Psoas muscle (tissue), 8 donors: ENCODE measurements around the gene ADCK1. TPM values are rescaled to one million over a fixed set of nuclear protein-coding genes. Genes with fewer than 3 reads are reported as not detected.

ENCODE experiments used
- ATAC-seq, 4 donors: fragments of 200-7000 bp; cut with Tn5 transposase; one replicate each; pipeline ENCODE4 v1.9.1; 2020; ENCODE audit warnings: moderate library complexity in 3 of 4, mild to moderate bottlenecking in 2 of 4
- DNase-seq, 2 donors: peaks; one replicate each; pipeline ENCODE4 v3.0.0-alpha.2; 2020
- H3K27ac ChIP-seq: fragments of 200-600 bp; one replicate; pipeline ENCODE4 v1.8.0; 2022
- H3K27me3 ChIP-seq, 3 donors: fragments of 200-600 bp in 1 of 3; one replicate each; pipeline versions ENCODE4 v1.6.1 to v1.8.0; 2013 to 2022; ENCODE audit warnings: low read length in 2 of 3, mild to moderate bottlenecking in 2 of 3, moderate library complexity in 1 of 3; ENCODE audit not compliant: insufficient read depth in 3 of 3
- H3K36me3 ChIP-seq, 2 donors: fragments of 200-600 bp in 1 of 2; one replicate each; pipeline versions ENCODE4 v1.6.1 to v1.8.0; 2013 to 2022; ENCODE audit warnings: low read depth in 1 of 2, mild to moderate bottlenecking in 1 of 2, moderate library complexity in 1 of 2; ENCODE audit not compliant: insufficient read depth in 1 of 2
- H3K4me1 ChIP-seq: fragments of 200-600 bp; one replicate; pipeline ENCODE4 v1.8.0; 2022
- H3K4me3 ChIP-seq: fragments of 200-600 bp; one replicate; pipeline ENCODE4 v1.8.0; 2022; ENCODE audit warnings: mild to moderate bottlenecking
- H3K9me3 ChIP-seq: fragments of 200-600 bp; one replicate; pipeline ENCODE4 v1.8.0; 2022
- WGBS, 3 donors: extraction: QIAGEN DNeasy Blood & Tissue Kit; methylation state at CpG; one replicate each; pipeline versions ENCODE4 v1.1.6 to v1.1.7; 2013; 5-methylcytosine and 5-hydroxymethylcytosine counted together
- intact Hi-C, 2 donors: fragments of 100-400 bp; cut with DNase I; formaldehyde crosslinking; loops; one replicate each; pipeline versions ENCODE4 v1.11.0 to v1.14.2; 2022
- polyA plus RNA-seq, 3 donors: library from polyadenylated mRNA; stranded (reverse); fragments of 200-250 nt; gene quantifications; one replicate each; pipeline ENCODE4 v1.2.3, GENCODE V29; 2013
- total RNA-seq, 4 donors: library from RNA; stranded (reverse); fragmentation: NEBNext Ultra II Directional in 2 of 4; extraction: Animal tissue kit (Norgen Biotek cat#: 25700) in 2 of 4; gene quantifications; one replicate each; pipeline versions ENCODE4 v1.2.1 to v1.2.4, GENCODE V29; 2021 to 2023
- TF ChIP-seq, protein P1 (sequence below): fragments of 200-600 bp; IDR thresholded peaks from one replicate; pipeline ENCODE4 v1.8.0; 2022; ENCODE audit warnings: antibody characterized with exemption
- donor health status: healthy with polysubstance abuse.
- donor health status: DM: no; HTN: no; CAD: no; lungs with moderate emphysema.
- donor health status: Bipolar disorder and iron deficiency.
- donor health status: healthy.
- donor health status: DM: yes; HTN: yes; CAD: no.
- donor health status: DM: no; HTN: no; CAD: no.
- donor health status: DM: no; HTN: no; CAD: no.
- donor health status: DM: yes; HTN: yes; CAD: no.

Gene ADCK1
- total and polyA plus RNA-seq, 7 donors = 3.8 to 9.1 (median 6.6) TPM

DNA sequence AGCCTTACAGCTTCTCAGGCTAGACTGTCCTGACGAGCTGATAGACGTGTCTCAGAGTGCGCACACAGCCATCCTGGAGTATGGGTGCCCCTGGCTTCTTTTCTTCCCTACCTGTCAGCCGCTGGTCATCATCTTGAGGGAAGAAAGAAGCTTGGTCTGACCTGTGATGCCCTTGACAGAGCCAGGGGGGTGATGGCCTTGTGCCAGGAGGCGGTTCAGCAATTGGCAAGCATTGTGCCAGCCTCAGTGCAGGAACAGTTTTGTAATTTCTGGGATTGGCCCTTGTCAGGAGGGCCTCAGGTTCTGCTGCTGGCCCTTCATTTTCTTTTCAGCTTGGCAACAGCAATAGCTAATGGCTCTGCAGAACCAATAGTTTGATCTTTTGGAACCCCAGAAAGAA lies 80.1 kb downstream of the ADCK1 start:
- ATAC-seq (no peak), DNase-seq (peak in 1 of 2 donors; percentile 46)
- WGBS, 3 donors = 80 to 90% (median 81%) methylated on average over 5 of the region's 5 CpGs
- Histone ChIP-seq H3K36me3 (no peaks in the 10 kb centered on the region), H3K4me1 (no peaks in the 10 kb centered on the region), H3K4me3 (no peak overlapping the region), H3K27me3 (no peaks in the 10 kb centered on the region), H3K27ac (no peak overlapping the region), H3K9me3 (no peaks in the 10 kb centered on the region)
- TF ChIP-seq, protein P1, sequence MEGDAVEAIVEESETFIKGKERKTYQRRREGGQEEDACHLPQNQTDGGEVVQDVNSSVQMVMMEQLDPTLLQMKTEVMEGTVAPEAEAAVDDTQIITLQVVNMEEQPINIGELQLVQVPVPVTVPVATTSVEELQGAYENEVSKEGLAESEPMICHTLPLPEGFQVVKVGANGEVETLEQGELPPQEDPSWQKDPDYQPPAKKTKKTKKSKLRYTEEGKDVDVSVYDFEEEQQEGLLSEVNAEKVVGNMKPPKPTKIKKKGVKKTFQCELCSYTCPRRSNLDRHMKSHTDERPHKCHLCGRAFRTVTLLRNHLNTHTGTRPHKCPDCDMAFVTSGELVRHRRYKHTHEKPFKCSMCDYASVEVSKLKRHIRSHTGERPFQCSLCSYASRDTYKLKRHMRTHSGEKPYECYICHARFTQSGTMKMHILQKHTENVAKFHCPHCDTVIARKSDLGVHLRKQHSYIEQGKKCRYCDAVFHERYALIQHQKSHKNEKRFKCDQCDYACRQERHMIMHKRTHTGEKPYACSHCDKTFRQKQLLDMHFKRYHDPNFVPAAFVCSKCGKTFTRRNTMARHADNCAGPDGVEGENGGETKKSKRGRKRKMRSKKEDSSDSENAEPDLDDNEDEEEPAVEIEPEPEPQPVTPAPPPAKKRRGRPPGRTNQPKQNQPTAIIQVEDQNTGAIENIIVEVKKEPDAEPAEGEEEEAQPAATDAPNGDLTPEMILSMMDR = no peak
- intact Hi-C loops = no loop called here

DNA sequence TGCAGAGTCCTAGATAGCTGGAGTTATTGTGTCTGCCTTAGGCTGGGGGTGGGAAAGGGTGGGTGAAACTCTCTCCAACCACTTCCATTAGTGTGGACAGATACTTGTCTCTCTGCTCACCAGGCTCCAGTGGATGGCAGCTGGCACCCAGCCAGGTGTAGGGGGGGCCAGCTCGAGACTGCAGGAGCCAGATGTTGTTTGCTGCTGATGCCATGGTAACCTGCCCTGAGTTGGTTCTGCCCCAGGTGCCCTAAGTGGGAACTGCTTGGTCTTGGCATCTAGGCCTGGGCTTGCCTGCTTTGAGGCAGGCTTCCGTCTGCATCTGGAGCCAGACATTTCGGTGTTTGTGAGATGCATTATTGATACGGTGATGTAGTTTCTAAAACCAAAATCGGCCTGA lies 82.2 kb downstream of the ADCK1 start:
- H3K9me3 ChIP-seq = no peaks in the 10 kb centered on the region
- no peak overlapping the region for H3K27ac ChIP-seq
- TF ChIP-seq, protein P1 = no peak
- intact Hi-C loops = no loop called here
- H3K4me1 ChIP-seq = no peaks in the 10 kb centered on the region
- H3K27me3 ChIP-seq = no peaks in the 10 kb centered on the region
- DNase-seq = peak; percentile 24 to 54
- ATAC-seq = peak in 1 of 4 donors; percentile 33
- H3K36me3 ChIP-seq = peaks cover 0 to 2% of the 10 kb centered on the region in 2 donors
- WGBS, 3 donors = 48 to 61% (median 56%) methylated on average over 5 of the region's 5 CpGs
- no peak overlapping the region for H3K4me3 ChIP-seq

DNA sequence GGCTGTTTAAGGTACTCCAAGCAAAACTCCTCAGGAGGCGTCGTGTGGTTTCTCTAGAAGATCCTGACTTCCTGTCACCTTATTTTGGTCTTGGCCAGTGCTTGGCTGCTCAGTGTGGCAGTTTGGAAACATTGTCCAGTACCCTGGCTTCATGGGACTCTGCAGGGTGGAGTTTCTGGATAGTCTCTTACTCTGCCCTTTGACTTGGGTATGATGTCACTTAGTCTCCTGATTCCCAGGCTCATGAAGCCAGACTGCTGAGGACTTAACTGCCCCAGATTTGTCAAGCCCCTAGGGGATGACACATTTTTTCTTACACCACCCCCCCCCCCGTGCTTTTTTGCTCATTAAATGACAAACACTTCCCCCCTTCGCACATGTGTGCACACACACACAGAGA lies 82.7 kb downstream of the ADCK1 start:
- WGBS, 3 donors = 38 to 55% (median 45%) methylated on average over 4 of the region's 4 CpGs
- Histone ChIP-seq H3K4me1 (no peaks in the 10 kb centered on the region), H3K4me3 (no peak overlapping the region), H3K9me3 (no peaks in the 10 kb centered on the region), H3K27ac (no peak overlapping the region), H3K36me3 (peaks cover 0 to 7% of the 10 kb centered on the region in 2 donors), H3K27me3 (no peaks in the 10 kb centered on the region)
- TF ChIP-seq, protein P1 = no peak
- ATAC-seq = peak in 2 of 4 donors; percentile 32 to 51
- DNase-seq = peak in 1 of 2 donors; percentile 21
- intact Hi-C loops = no loop called here

DNA sequence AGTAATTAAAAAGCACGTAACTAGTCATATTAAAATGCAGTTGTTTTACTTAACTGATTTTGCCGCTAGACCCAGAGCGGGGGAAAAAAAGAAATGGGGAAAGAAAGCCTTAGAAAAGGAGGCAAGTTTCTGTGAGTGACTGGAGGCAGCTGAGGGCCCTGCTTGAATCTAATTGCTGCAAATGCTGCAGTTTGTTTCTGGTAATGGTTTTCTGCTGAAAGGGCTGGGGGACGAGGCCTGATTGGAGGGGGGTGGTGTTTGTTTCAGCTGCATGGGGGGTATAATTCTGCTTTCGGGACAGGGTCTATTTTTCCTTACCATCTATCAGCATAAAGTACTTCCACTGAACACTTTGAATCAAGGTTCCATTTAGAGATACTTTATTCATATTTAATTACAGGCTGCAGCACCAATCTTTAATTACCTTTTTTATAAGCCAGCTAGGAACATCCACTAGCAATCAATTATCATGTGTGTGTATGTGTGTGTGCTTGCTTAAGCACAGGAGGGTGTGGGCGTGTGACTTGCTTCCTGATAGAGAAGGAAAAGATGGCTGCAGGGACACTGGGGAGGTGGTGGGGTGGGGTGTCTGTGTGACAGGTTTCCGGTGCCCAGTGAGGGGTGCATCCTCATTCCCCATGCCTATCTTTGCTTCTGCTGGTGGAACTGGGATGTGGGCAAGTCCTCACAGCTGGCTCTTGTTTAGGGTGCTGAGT lies 83.4 kb downstream of the ADCK1 start:
- Histone ChIP-seq H3K27ac (no peak overlapping the region), H3K27me3 (no peaks in the 10 kb centered on the region), H3K36me3 (peaks cover 0 to 14% of the 10 kb centered on the region in 2 donors), H3K4me1 (no peaks in the 10 kb centered on the region), H3K4me3 (no peak overlapping the region), H3K9me3 (no peaks in the 10 kb centered on the region)
- intact Hi-C loops = no loop called here
- TF ChIP-seq, protein P1 = no peak
- ATAC-seq (no peak), DNase-seq (peak in 1 of 2 donors; percentile 28)
- 75 to 79% (median 76%) methylated on average over 7 of the region's 7 CpGs for WGBS, 3 donors

DNA sequence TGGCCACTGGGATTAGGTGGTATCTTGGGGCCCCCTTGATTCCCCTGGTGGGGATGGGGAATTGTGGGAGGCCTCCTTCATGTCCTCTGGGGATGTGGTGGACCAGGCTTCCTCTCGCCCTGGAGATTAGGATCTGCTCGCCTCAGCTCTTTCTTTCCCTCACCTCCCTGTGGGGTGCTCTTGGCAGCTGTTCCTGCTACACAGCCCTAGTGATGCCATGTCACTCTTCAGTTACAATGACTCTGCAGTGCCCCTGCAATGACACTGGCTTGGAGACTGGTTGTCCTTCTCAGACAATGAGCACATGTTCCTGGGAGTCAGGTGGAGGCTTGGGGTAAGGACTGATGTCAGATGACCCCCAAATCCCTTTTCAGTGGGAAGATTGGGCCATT lies 83.9 kb downstream of the ADCK1 start:
- no peaks in the 10 kb centered on the region for H3K27me3 ChIP-seq
- WGBS, 3 donors = 86 to 94% (median 90%) methylated on average over 2 of the region's 2 CpGs
- no peak overlapping the region for H3K4me3 ChIP-seq
- DNase-seq (peak in 1 of 2 donors; percentile 34), ATAC-seq (no peak)
- no peak overlapping the region for H3K27ac ChIP-seq
- TF ChIP-seq, protein P1 = no peak
- H3K4me1 ChIP-seq = no peaks in the 10 kb centered on the region
- intact Hi-C loops = no loop called here
- H3K9me3 ChIP-seq = no peaks in the 10 kb centered on the region
- peaks cover 0 to 19% of the 10 kb centered on the region in 2 donors for H3K36me3 ChIP-seq
